ENCODE measurements around the gene PPP6R2.

Gene PPP6R2

GRCh38 chr22:50446708-50447575 is 103.8 kb downstream of the PPP6R2 start:
- DNase-seq: no peak
- no peaks in the 10 kb centered on the region for H3K9me3 ChIP-seq (ENCODE audit: control insufficient read depth, low read length)
- H3K36me3 ChIP-seq (ENCODE audit: control insufficient read depth, insufficient read depth, low read length): peaks cover 43% of the 10 kb centered on the region
- no peak overlapping the region for H3K27ac ChIP-seq (ENCODE audit: insufficient read depth, low read length, poor library complexity, severe bottlenecking)
- H3K4me3 ChIP-seq (ENCODE audit: insufficient read depth, low read depth, low read length, poor library complexity, severe bottlenecking): no peak overlapping the region
- peaks cover 17% of the 10 kb centered on the region for H3K4me1 ChIP-seq (ENCODE audit: control insufficient read depth, insufficient read depth, low read length, poor library complexity, severe bottlenecking)
- H3K27me3 ChIP-seq (replicated peaks; ENCODE audit: control insufficient read depth, insufficient read depth, low read length, poor library complexity, severe bottlenecking): no peaks in the 10 kb centered on the region

DNA sequence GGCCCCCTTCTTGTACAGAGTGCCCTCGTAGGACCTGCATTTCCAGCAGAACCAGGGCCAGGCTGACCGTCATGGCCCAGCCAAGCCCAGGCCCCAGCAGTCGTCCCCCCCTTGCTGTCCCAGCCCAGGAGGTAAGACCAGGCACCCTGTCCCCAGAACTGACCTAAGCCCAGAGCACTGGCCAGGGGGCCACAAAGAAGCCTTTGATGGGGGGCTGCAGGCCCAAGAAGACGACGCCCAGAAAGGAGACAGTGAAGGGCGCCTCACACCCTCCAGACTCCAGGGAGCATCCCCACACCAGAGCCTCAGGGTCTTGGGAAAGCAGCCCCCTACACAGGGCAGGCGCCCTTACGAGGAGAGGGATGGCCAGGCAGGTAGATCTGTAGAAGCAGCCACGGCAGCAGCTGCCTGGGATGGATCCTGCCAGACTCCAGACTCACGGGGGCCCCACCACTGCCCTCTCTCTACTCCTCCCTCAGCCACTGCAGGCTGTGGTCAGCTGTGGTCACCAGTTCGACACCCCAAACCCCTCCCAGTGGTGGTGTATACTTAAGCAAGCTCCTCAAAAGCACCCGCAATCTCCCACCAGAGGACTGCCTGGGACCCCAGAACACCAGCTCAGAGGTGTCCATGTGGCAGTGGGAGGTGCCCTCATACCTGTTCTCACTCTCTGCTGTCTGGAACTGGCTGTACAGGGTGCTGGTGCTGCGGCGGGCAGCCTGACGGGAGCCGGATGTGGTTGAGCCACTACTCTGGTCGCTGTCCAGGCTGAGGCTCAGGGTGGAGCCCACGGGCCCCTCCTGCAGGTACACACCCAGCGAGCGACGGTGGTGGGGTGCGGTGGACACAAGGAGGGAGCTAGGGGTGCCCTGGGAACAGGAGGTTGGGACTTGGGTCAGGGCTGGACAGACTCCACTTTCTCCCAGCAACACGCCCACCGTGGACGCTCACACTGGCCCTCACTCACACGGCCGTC is 104.7 kb downstream of the PPP6R2 start:
- Histone ChIP-seq H3K27ac (ENCODE audit: insufficient read depth, low read length, poor library complexity, severe bottlenecking) (no peak overlapping the region), H3K4me3 (ENCODE audit: insufficient read depth, low read depth, low read length, poor library complexity, severe bottlenecking) (no peak overlapping the region), H3K4me1 (ENCODE audit: control insufficient read depth, insufficient read depth, low read length, poor library complexity, severe bottlenecking) (peaks cover 17% of the 10 kb centered on the region), H3K27me3 (replicated peaks; ENCODE audit: control insufficient read depth, insufficient read depth, low read length, poor library complexity, severe bottlenecking) (no peaks in the 10 kb centered on the region), H3K9me3 (ENCODE audit: control insufficient read depth, low read length) (no peaks in the 10 kb centered on the region), H3K36me3 (ENCODE audit: control insufficient read depth, insufficient read depth, low read length) (peaks cover 43% of the 10 kb centered on the region)
- no peak for DNase-seq

DNA sequence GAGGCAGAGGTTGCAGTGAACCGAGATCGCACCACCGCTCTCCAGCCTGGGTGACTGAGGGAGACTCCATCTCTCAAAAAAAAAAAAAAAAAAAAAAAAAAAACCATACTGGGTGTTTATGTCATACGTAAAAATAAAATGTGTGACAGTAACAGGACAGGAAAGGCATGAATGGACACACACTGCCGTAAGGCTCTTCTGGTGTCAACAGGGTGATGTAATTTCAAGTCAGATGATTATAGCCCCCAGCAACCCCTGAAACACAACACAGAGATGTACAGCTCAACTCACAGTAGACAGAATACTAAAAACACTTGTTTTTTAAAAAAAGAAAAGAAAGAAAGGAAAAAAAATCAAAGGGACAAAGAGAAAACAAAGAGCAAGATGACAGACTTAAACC is 109.5 kb downstream of the PPP6R2 start:
- Histone ChIP-seq H3K27me3 (replicated peaks; ENCODE audit: control insufficient read depth, insufficient read depth, low read length, poor library complexity, severe bottlenecking) (no peaks in the 10 kb centered on the region), H3K4me1 (ENCODE audit: control insufficient read depth, insufficient read depth, low read length, poor library complexity, severe bottlenecking) (peaks cover 4% of the 10 kb centered on the region), H3K9me3 (ENCODE audit: control insufficient read depth, low read length) (no peaks in the 10 kb centered on the region), H3K27ac (ENCODE audit: insufficient read depth, low read length, poor library complexity, severe bottlenecking) (no peak overlapping the region), H3K36me3 (ENCODE audit: control insufficient read depth, insufficient read depth, low read length) (peaks cover 66% of the 10 kb centered on the region), H3K4me3 (ENCODE audit: insufficient read depth, low read depth, low read length, poor library complexity, severe bottlenecking) (no peak overlapping the region)
- no peak for DNase-seq

DNA sequence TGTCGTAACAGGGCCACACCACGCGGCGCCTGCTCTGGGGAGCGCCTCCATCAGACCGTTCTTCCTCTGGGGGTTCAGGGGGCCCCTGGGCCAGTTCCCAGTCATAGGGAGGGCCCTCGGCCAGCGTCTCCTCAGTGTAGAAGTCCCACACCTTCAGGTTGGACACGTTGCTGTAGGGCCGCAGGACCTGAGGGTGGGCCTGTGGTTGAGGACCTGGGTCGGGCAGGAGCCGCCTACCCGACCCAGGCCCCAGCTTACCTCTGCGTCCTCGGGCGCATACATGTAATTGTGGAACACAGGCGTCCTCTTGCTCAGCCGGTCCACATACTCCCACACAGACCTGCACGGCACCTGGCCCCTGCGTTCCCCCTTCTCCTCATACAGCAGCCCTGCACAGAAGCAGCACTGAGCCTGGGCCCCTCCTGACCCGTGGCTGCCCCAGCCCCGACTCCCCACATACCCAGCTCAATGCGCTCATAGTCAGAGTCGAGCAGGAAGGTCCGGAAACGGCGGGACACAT is 111.5 kb downstream of the PPP6R2 start:
- Histone ChIP-seq H3K9me3 (ENCODE audit: control insufficient read depth, low read length) (no peaks in the 10 kb centered on the region), H3K27me3 (replicated peaks; ENCODE audit: control insufficient read depth, insufficient read depth, low read length, poor library complexity, severe bottlenecking) (no peaks in the 10 kb centered on the region), H3K4me1 (ENCODE audit: control insufficient read depth, insufficient read depth, low read length, poor library complexity, severe bottlenecking) (no peaks in the 10 kb centered on the region), H3K27ac (ENCODE audit: insufficient read depth, low read length, poor library complexity, severe bottlenecking) (no peak overlapping the region), H3K4me3 (ENCODE audit: insufficient read depth, low read depth, low read length, poor library complexity, severe bottlenecking) (no peak overlapping the region), H3K36me3 (ENCODE audit: control insufficient read depth, insufficient read depth, low read length) (peaks cover 69% of the 10 kb centered on the region)
- no peak for DNase-seq

DNA sequence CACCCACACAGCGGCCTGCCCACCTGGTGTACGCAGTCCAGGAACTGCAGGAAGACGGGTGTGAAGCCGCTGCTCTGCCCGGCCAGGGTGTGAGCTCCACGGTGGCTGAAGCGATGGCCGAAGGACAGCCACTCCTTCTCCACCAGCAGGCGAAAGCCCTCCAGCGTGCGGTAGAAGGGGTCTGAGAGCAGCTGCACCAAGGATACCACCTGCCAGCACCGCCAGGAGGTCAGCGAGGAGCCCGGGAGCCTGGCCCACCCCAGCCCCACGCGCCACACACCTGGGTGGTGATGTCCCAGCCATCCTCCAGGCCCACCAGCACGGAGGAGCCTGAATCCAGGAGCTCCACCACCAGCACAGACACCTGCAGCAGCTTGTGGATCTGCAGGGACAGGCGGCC is 112.1 kb downstream of the PPP6R2 start:
- Histone ChIP-seq H3K36me3 (ENCODE audit: control insufficient read depth, insufficient read depth, low read length) (peaks cover 69% of the 10 kb centered on the region), H3K27ac (ENCODE audit: insufficient read depth, low read length, poor library complexity, severe bottlenecking) (no peak overlapping the region), H3K9me3 (ENCODE audit: control insufficient read depth, low read length) (no peaks in the 10 kb centered on the region), H3K27me3 (replicated peaks; ENCODE audit: control insufficient read depth, insufficient read depth, low read length, poor library complexity, severe bottlenecking) (no peaks in the 10 kb centered on the region), H3K4me1 (ENCODE audit: control insufficient read depth, insufficient read depth, low read length, poor library complexity, severe bottlenecking) (no peaks in the 10 kb centered on the region), H3K4me3 (ENCODE audit: insufficient read depth, low read depth, low read length, poor library complexity, severe bottlenecking) (no peak overlapping the region)
- DNase-seq: no peak

- Histone ChIP-seq H3K36me3 (ENCODE audit: control insufficient read depth, insufficient read depth, low read length) (peaks cover 73% of the 10 kb centered on the region), H3K27me3 (replicated peaks; ENCODE audit: control insufficient read depth, insufficient read depth, low read length, poor library complexity, severe bottlenecking) (no peaks in the 10 kb centered on the region)
Measured at GRCh38 chr22:50456026-50456425, 112.9 kb downstream of the PPP6R2 start.

GRCh38 chr22:50456466-50457234 is 113.5 kb downstream of the PPP6R2 start:
- no peak overlapping the region for H3K4me3 ChIP-seq (ENCODE audit: insufficient read depth, low read depth, low read length, poor library complexity, severe bottlenecking)
- H3K27me3 ChIP-seq (replicated peaks; ENCODE audit: control insufficient read depth, insufficient read depth, low read length, poor library complexity, severe bottlenecking): no peaks in the 10 kb centered on the region
- H3K36me3 ChIP-seq (ENCODE audit: control insufficient read depth, insufficient read depth, low read length): peaks cover 79% of the 10 kb centered on the region
- DNase-seq: no peak
- H3K27ac ChIP-seq (ENCODE audit: insufficient read depth, low read length, poor library complexity, severe bottlenecking): no peak overlapping the region
- no peaks in the 10 kb centered on the region for H3K9me3 ChIP-seq (ENCODE audit: control insufficient read depth, low read length)
- no peaks in the 10 kb centered on the region for H3K4me1 ChIP-seq (ENCODE audit: control insufficient read depth, insufficient read depth, low read length, poor library complexity, severe bottlenecking)

More at GRCh38 chr22:50456026-50456425, 112.9 kb downstream of the PPP6R2 start:
- Histone ChIP-seq H3K27ac (ENCODE audit: insufficient read depth, low read length, poor library complexity, severe bottlenecking) (no peak overlapping the region), H3K4me1 (ENCODE audit: control insufficient read depth, insufficient read depth, low read length, poor library complexity, severe bottlenecking) (no peaks in the 10 kb centered on the region), H3K4me3 (ENCODE audit: insufficient read depth, low read depth, low read length, poor library complexity, severe bottlenecking) (no peak overlapping the region), H3K9me3 (ENCODE audit: control insufficient read depth, low read length) (no peaks in the 10 kb centered on the region)
- DNase-seq: no peak

DNA sequence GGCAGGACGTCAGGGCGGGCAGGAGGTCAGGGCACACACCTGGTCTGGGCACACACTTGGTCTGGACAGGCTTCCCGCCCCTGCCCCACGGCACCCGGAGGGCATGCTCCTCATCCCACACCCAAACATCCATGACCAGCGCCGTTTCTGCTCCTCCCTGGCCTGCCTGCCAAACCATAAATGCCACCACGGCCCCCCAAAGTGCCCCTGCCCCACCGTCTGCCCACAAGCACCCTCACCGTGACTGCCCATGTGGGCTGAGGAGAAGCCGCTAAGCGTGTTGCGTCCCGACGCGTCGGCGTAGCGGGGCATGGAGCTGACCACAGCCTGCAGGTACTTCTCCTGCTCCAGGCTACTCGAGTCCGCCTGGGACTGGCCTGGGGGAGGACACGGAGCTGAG is 115.9 kb downstream of the PPP6R2 start:
- H3K27ac ChIP-seq (ENCODE audit: insufficient read depth, low read length, poor library complexity, severe bottlenecking): no peak overlapping the region
- H3K9me3 ChIP-seq (ENCODE audit: control insufficient read depth, low read length): no peaks in the 10 kb centered on the region
- H3K4me1 ChIP-seq (ENCODE audit: control insufficient read depth, insufficient read depth, low read length, poor library complexity, severe bottlenecking): no peaks in the 10 kb centered on the region
- no peak overlapping the region for H3K4me3 ChIP-seq (ENCODE audit: insufficient read depth, low read depth, low read length, poor library complexity, severe bottlenecking)
- H3K36me3 ChIP-seq (ENCODE audit: control insufficient read depth, insufficient read depth, low read length): peaks cover 95% of the 10 kb centered on the region
- no peak for DNase-seq
- no peaks in the 10 kb centered on the region for H3K27me3 ChIP-seq (replicated peaks; ENCODE audit: control insufficient read depth, insufficient read depth, low read length, poor library complexity, severe bottlenecking)

GRCh38 chr22:50459496-50460140 is 116.5 kb downstream of the PPP6R2 start:
- Histone ChIP-seq H3K4me1 (ENCODE audit: control insufficient read depth, insufficient read depth, low read length, poor library complexity, severe bottlenecking) (no peaks in the 10 kb centered on the region), H3K9me3 (ENCODE audit: control insufficient read depth, low read length) (no peaks in the 10 kb centered on the region), H3K36me3 (ENCODE audit: control insufficient read depth, insufficient read depth, low read length) (peaks cover 97% of the 10 kb centered on the region), H3K27ac (ENCODE audit: insufficient read depth, low read length, poor library complexity, severe bottlenecking) (no peak overlapping the region), H3K4me3 (ENCODE audit: insufficient read depth, low read depth, low read length, poor library complexity, severe bottlenecking) (no peak overlapping the region), H3K27me3 (replicated peaks; ENCODE audit: control insufficient read depth, insufficient read depth, low read length, poor library complexity, severe bottlenecking) (no peaks in the 10 kb centered on the region)
- DNase-seq: no peak

Measured in effector memory CD4-positive, alpha-beta T cell (primary cell).